Measurements from ENCODE around the gene PID1.

DNA sequence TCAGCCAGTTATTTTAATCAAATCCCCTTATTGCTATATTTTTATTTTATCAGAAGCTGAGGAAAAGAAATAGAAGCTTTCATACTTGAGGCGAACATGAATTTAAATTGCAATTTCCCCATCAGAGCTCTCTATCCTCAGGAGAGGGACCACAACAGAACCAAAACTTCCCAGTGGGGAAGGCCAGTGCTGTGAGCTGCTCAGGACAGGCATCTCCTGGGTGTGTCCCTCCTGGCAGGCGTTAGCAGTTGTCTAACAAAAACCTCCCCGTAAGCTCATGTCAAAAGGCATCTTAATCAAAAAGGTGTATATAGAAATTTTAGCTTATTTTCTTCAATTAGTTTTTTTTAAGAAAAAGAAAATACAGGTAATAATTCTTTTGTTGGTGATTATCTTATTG lies 93.0 kb downstream of the PID1 start:
- TF ChIP-seq, protein P1, sequence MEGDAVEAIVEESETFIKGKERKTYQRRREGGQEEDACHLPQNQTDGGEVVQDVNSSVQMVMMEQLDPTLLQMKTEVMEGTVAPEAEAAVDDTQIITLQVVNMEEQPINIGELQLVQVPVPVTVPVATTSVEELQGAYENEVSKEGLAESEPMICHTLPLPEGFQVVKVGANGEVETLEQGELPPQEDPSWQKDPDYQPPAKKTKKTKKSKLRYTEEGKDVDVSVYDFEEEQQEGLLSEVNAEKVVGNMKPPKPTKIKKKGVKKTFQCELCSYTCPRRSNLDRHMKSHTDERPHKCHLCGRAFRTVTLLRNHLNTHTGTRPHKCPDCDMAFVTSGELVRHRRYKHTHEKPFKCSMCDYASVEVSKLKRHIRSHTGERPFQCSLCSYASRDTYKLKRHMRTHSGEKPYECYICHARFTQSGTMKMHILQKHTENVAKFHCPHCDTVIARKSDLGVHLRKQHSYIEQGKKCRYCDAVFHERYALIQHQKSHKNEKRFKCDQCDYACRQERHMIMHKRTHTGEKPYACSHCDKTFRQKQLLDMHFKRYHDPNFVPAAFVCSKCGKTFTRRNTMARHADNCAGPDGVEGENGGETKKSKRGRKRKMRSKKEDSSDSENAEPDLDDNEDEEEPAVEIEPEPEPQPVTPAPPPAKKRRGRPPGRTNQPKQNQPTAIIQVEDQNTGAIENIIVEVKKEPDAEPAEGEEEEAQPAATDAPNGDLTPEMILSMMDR (IDR thresholded peaks at IDR 0.05): no peak
- TF ChIP-seq POLR2A (IDR thresholded peaks at IDR 0.05): no peak

Measured in suprapubic skin (tissue), 3 donors.